HepG2 (cell line): ENCODE results near the gene EPB41L1. TPM values are rescaled to one million over a fixed set of nuclear protein-coding genes. Genes with fewer than 3 reads are reported as not detected.
A peak's percentile ranks its signal among the peaks of the same experiment; 100 is the strongest.

ENCODE experiments used
- CREB1 ChIP-seq, 2 experiments: fragments of 450-650 bp in 1 of 2; IDR thresholded peaks; 2 replicates each; pipeline ENCODE4 v1.6.1; 2016 to 2017; ENCODE audit warnings: control low read depth in 1 of 2, mild to moderate bottlenecking in 1 of 2, missing compliant biosample characterization in 1 of 2, missing genetic modification characterization in 1 of 2
- FUBP1 ChIP-seq: sonication (generic); formaldehyde crosslinking; IDR thresholded peaks from 2 replicates; pipeline ENCODE4 v1.5.1; 2020; ENCODE audit warnings: missing genetic modification reagents, mild to moderate bottlenecking, borderline replicate concordance
- MED1 ChIP-seq: sonication (generic); formaldehyde crosslinking; IDR thresholded peaks from 2 replicates; pipeline ENCODE4 v1.4.0; 2020; ENCODE audit warnings: missing genetic modification reagents
- UBTF ChIP-seq: sonication (generic); formaldehyde crosslinking; IDR thresholded peaks from 2 replicates; pipeline ENCODE4 v1.4.0; 2020; ENCODE audit warnings: mild to moderate bottlenecking, missing genetic modification reagents
- ZBTB21 ChIP-seq: sonication (generic); formaldehyde crosslinking; IDR thresholded peaks from 2 replicates; pipeline ENCODE4 v1.4.0; 2020; ENCODE audit warnings: missing genetic modification reagents
- ZNF160 ChIP-seq: sonication (generic); formaldehyde crosslinking; IDR thresholded peaks from 2 replicates; pipeline ENCODE4 v1.8.0; 2022; ENCODE audit warnings: mild to moderate bottlenecking, inconsistent platforms, missing genetic modification reagents
- ZNF326 ChIP-seq: sonication (generic); formaldehyde crosslinking; IDR thresholded peaks from 2 replicates; pipeline ENCODE4 v1.4.0; 2020; ENCODE audit warnings: missing genetic modification reagents, borderline replicate concordance
- ZNF496 ChIP-seq: sonication (generic); formaldehyde crosslinking; IDR thresholded peaks from 2 replicates; pipeline ENCODE4 v1.8.1; 2023; ENCODE audit warnings: mild to moderate bottlenecking, moderate library complexity, missing genetic modification reagents; ENCODE audit not compliant: insufficient replicate concordance
- ZSCAN9 ChIP-seq: IDR thresholded peaks from 2 replicates; pipeline ENCODE4 v1.6.1; 2016; ENCODE audit warnings: borderline replicate concordance
- polyA plus RNA-seq, 8 experiments: library from polyadenylated mRNA; depleted of rRNA in 3 of 8; stranded (reverse) in 7 of 8; unstranded in 1 of 8; fragments of >200 nt; fragmentation: Illumina TruSeq in 4 of 8; extraction: Trizol in 4 of 8; gene quantifications; 2 replicates each; pipeline versions ENCODE4 v1.2.1 to v1.2.3, GENCODE V29; 2011 to 2016; ENCODE audit warnings: low read depth in 4 of 8, missing spikeins in 1 of 8, mixed read lengths in 1 of 8; ENCODE audit not compliant: insufficient read depth in 1 of 8
- total RNA-seq, 5 experiments: library from RNA; depleted of rRNA; stranded (reverse); fragments of >200 nt; fragmentation: Illumina TruSeq; extraction: Trizol; gene quantifications; 2 replicates each; pipeline ENCODE4 v1.2.3, GENCODE V29; 2016; ENCODE audit warnings: low read depth in 1 of 5

The EPB41L1 gene
- total and polyA plus RNA-seq, 2 of the 13 experiments (the other 11 are each of a cell fraction or from before 2014, with no cell fraction given): 16.7 to 39.0 TPM

GRCh38 chr20:36181934-36182603 lies 27.5 kb downstream of the EPB41L1 start (continued):
- TF ChIP-seq FUBP1 (CRISPR knock-in tag) (no peak), ZNF160 (no peak), ZSCAN9 (CRISPR knock-in tag) (peak; percentile 33; the same call in 1 of the 2 replicates), ZNF496 (CRISPR knock-in tag) (no peak), UBTF (CRISPR knock-in tag) (peak; percentile 56; the same call in 1 of the 2 replicates), ZNF326 (CRISPR knock-in tag) (0 out of 2 replicates have a peak, but pooled peaks have one; percentile 26), ZBTB21 (CRISPR knock-in tag) (peak; percentile 97), MED1 (CRISPR knock-in tag) (peak; percentile 77), CREB1 (IDR thresholded peaks at IDR 0.05) (peak; percentile 29; the same call in 1 of the 2 replicates), CREB1 (CRISPR knock-in tag; IDR thresholded peaks at IDR 0.05) (no peak)
